GM19351 (cell line): ENCODE data around the gene ATN1.
"Not testable (repeated sequence)": the region's sequence is repeated elsewhere in the genome, so short reads cannot be mapped to it uniquely, and the experiment has no call there.

Experiments used
- ATAC-seq: cut with Tn5 transposase; IDR thresholded peaks from one replicate; pipeline ENCODE4 v1.9.1; 2021; ENCODE audit warnings: mild to moderate bottlenecking, moderate library complexity; ENCODE audit not compliant: unreplicated experiment

ATN1 gene, protein sequence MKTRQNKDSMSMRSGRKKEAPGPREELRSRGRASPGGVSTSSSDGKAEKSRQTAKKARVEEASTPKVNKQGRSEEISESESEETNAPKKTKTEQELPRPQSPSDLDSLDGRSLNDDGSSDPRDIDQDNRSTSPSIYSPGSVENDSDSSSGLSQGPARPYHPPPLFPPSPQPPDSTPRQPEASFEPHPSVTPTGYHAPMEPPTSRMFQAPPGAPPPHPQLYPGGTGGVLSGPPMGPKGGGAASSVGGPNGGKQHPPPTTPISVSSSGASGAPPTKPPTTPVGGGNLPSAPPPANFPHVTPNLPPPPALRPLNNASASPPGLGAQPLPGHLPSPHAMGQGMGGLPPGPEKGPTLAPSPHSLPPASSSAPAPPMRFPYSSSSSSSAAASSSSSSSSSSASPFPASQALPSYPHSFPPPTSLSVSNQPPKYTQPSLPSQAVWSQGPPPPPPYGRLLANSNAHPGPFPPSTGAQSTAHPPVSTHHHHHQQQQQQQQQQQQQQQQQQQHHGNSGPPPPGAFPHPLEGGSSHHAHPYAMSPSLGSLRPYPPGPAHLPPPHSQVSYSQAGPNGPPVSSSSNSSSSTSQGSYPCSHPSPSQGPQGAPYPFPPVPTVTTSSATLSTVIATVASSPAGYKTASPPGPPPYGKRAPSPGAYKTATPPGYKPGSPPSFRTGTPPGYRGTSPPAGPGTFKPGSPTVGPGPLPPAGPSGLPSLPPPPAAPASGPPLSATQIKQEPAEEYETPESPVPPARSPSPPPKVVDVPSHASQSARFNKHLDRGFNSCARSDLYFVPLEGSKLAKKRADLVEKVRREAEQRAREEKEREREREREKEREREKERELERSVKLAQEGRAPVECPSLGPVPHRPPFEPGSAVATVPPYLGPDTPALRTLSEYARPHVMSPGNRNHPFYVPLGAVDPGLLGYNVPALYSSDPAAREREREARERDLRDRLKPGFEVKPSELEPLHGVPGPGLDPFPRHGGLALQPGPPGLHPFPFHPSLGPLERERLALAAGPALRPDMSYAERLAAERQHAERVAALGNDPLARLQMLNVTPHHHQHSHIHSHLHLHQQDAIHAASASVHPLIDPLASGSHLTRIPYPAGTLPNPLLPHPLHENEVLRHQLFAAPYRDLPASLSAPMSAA (N-terminal part only)

DNA sequence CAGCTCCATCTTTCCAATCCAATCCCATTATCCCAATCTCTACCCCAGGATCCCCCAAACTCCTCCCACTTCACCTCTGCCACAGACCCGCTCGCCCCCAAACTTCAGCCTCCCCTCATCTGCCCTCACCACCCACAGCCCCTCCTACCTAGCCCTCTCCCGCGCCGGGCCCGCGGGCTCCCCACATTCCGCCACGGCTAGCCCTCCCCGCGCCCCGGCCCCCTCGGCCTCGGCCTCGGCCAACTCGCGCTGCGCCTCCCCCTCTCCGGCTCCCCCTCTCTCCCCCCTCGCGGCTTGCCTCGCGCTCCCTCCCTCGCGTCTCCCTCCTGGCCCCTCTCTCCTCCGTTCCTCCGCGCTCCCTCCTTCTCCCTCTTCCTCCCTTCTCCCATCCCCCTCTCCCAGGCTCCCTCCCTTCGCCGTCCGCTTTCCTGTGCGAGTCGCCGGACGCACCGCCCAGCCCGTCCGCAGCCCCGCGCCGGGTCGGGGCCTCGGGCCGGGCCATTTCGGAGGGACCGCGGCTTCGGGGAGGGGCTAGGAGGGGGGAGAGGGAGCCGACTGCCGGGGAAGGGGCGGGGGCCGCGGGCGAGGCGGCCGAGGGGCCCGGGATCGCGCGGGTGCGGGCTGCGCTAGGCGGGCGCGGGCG lies at the start of gene ATN1:
TSS of gene ATN1 (plus strand) at position 581 of the 643 bp plus-strand sequence. CDS start 6,043 bp downstream, outside the sequence.
- no peak for ATAC-seq

DNA sequence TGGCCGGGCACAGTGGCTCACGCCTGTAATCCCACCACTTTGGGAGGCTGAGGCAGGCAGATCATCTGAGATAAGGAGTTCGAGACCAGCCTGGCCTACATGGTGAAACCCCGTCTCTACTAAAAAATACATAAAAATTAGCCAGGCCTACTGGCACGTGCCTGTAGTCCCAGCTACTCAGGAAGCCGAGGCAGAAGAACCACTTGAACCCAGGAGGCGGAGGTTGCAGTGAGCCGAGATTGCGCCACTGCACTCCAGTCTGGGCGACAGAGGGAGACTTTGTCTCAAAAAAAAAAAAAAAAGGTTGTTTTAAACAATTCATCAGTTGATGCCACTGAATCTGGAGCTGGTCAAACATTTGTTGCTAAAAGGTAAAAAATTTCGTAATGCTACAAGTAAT lies 47.9 kb upstream of the ATN1 start:
- not testable (repeated sequence) for ATAC-seq

DNA sequence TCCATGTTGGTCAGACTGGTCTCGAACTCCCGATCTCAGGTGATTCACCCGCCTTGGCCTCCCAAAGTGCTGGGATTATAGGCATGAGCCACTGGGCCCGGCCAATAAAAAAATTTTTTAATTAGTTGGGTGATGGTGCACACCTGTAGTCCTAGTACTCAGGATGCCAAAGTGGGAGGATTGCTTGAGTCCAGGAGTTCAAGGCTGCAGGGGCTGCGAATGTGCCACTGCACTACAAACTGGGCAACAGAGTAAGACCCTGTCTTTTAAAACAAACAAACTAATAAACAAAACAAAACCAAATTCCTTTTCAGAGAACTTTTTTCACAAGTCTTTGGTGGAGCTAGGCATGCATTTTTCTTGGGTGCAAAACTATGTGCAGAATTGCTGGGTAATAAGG lies 44.5 kb upstream of the ATN1 start:
- no peak for ATAC-seq

DNA sequence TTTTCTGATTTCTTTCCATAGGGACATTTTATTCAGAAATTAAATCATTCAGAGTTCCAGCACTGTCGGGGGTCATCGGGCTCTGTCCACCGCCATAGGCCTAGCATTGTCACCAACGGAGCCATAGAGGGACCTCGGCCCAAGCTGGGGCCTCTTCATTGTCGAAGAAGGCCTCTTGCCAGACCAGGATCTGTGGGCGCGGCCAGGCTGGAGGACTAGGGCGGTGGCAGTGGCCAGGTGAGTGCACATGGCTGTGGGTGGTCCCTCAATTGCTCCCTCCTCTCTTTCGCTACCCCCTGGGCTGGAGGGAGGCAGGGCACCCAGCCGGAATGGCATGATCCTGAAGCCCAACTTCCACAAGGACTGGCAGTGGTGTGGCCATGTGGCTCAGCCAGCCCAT lies 44.1 kb upstream of the ATN1 start:
- no peak for ATAC-seq

DNA sequence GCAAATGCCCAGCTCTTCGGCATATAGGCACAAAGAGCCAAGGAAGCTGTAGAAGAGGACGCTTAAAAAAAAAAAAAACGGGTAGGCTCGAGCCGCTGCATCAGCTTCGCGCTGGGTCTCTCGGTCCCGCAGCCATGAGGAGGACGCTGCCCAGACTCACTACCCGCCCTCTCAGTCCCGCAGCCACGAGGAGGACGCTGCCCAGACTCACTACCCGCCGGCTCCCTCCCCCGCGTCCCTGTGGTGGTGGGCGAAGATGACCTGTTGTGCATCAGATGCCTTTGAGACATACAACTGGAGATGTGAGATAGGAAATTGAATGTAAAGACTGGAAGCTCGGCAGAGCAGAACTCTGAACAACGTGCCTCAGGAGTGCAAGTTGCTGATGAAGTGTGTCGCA lies 43.2 kb upstream of the ATN1 start:
- no peak for ATAC-seq

DNA sequence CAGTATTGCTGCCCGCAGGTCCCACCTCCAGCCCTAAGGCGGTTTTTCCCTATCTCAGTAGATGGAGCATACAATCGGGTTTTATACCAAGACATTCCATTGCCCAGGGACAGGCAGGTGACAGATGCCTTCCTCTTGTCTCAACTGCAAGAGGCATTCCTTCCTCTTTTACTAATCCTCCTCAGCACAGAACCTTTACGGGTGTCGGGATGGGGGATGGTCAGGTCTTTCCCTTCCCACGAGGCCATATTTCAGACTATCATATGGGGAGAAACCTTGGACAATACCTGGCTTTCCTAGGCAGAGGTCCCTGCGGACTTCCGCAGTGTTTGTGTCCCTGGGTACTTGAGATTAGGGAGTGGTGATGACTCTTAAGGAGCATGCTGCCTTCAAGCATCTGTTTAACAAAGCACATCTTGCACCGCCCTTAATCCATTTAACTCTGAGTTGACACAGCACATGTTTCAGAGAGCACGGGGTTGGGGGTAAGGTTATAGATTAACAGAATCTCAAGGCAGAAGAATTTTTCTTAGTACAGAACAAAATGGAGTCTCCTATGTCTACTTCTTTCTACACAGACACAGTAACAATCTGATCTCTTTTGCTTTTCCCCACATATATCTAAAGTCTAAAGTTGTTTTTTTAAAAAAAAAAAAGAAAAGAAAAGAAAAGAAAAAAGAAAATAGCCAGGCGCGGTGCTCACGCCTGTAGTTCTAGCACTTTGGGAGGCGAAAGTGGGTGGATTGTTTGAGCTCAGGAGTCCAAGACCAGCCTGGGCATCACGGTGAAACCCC lies 41.4 kb upstream of the ATN1 start:
- not testable (repeated sequence) for ATAC-seq

DNA sequence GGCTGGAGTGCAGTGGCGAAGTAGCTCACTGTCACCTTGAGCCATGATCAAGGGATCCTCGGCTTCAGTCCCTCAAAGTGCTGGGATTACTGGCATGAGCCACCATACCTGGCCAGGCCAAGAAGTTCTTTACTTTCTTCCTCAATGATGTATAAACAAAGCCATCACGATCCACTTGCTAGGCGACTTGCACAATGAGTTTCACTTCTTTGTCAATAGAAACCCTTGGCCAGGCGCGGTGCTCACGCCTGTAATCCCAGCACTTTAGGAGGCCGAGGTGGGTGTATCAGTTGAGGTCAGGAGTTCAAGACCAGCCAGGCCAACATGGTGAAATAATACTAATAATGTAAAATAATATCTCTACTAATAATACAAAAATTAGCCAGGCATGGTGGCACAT lies 40.3 kb upstream of the ATN1 start:
- ATAC-seq = no peak

DNA sequence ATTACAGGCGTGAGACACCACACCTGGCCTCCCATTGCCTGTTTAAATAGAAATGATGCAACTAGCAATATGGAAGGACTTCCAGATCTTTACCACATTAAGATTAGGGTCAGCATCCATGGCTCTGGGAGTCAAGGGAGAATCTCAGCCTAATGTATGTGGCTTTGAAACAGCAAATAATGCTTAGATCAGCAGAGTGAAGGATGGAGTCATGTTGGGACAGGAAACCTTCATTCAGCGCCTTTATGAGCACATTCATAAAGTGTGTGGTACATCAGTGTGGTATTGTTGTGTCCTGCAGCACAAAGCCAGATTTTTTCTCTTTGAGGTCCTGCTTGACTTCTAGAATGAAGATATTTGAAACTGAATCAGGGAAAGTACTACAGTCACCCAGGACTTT lies 39.4 kb upstream of the ATN1 start:
- ATAC-seq = no peak

DNA sequence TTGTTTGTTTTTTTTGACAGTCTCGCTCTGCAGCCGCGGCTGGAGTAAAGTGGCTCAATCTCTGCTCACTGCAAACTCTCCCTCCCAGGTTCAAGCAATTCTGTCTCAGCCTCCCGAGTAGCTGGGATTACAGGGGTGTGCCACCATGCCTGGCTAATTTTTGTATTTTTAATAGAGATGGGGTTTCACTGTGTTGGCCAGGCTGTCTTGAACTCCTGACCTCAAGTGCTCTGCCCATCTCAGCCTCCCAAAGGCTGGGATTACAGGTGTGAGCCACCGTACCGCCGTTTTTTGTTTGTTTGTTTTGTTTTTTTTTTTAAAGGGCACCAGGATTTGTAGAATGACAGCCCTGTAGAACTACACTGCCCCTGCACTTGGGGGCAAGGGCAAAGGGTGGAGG lies 39.0 kb upstream of the ATN1 start:
- not testable (repeated sequence) for ATAC-seq

DNA sequence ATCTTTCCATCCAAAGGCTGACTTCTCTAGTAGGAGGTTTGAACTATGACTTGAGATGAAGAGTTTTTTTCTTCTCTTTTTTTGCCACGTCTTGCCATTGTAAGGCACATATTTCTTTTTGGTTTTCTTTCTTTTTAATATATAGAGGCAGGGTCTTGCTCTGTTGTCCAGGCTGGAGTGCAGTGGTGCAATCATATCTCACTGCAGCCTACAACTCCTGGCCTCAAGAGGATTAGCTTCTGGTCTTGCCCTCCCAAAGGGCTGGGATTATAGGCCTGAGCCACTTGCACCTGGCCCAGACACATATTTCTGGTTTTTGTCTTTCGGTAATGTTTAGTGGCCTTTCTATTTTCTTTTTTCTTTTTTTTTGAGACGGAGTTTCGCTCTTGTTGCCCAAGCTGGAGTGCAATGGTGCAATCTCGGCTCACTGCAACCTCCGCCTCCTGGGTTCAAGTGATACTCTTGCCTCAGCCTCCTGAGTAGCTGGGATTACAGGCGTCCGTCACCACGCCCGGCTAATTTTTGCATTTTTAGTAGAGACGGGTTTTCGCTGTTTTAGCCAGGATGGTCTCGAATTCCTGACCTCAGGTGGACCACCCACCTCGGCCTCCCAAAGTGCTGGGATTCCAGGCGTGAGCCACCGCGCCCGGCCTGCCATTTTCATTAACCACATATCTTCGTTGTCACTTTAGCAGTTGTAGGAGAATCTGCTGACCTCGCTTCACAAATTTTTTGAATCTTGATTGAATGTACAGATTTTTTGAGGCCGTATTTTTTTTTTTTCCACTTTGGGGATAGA lies 37.8 kb upstream of the ATN1 start:
- ATAC-seq = not testable (repeated sequence)

DNA sequence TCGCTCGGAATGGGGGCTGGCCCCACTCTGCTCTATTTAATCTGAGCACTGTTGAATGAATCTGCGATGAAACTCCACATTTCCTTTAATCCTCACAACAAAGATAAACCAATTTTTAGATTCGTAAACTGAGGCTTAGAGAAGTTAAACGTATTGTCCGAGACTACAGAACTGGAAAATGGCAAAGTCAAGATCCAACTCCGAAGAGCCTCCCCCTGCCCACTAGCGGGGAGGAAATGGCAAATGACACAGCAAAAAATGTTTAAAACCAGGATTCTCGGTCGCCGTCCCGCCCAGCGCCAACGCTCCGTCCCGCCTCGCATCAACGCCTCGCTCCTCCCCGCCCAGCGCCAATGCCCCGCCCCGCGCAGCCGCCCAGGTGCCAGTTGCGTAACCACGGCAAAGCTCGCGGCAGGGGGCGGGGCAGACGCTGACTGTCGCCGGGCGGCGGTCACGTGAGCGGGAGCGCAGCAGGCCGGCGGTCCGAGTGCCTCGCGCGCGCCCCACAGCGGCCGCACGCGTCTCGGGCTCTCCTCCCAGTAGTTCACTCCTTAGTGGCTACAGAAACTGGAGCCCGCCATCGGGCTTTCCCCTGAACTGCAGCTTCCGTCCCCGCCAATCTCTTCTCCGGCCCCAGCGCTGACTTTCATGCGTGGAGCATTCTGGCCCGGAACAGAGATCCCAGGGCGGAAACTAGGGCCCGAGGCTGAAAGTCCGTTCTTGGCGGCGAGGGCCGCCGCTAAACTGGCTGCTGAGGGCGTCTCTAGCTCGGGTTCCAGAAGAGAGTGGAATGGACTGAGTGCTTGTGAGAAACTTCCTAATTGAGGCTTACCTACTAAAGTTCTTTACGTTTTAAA lies 36.7 kb upstream of the ATN1 start:
- ATAC-seq = peak; percentile 92

DNA sequence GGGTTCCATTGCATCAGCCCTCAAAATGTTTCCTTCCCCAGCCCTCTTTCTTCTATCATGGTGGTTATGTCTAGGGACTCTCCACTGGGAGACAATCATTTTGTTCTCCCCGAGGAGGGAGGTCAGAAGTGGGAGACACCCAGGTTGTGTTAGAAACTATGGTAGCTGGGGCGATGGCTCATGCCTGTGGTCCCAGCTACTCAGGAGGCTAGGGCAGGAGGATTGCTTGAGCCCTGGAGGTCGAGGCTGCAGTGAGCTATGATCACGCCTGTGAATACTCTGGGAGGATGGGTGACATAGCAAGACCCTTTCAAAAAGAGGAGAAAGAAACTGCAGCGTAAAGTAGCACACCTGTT lies 36.1 kb upstream of the ATN1 start:
- peak; percentile 4 for ATAC-seq

DNA sequence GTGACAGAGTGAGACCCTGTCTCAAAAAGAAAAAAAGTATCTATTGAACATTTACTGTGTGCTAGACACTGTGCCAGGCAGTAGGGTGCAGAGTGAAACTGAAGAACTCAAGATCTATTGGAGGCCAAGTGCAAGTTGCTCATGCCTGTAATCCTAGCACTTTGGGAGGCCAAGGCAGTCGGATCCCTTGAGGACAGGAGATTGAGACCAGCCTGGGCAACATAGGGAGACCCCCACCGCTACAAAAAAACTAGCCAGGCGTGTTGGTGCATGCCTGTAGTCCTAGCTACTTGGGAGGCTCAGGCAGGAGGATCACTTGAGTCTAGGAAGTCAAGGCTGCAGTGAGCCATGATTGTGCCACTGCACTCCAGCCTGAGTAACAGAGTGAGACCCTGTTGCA lies 35.1 kb upstream of the ATN1 start:
- not testable (repeated sequence) for ATAC-seq

DNA sequence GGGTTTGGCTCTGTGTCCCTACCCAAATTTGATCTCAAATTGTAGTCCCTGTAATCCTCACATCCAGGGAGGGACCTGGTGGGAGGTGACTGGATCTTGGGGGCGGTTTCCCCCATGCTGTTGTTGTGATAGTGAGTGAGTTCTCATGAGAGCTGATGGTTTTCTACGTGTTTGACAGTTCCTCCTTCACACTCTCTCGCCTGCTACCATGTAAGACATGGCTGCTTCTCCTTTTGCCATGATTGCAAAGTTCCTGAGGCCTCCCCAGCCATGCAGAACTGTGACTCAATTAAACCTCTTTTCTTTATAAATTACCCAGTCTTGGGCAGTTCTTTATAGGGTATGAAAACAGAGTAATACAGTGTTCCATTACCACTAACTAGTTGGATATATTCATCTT lies 33.4 kb upstream of the ATN1 start:
- no peak for ATAC-seq

DNA sequence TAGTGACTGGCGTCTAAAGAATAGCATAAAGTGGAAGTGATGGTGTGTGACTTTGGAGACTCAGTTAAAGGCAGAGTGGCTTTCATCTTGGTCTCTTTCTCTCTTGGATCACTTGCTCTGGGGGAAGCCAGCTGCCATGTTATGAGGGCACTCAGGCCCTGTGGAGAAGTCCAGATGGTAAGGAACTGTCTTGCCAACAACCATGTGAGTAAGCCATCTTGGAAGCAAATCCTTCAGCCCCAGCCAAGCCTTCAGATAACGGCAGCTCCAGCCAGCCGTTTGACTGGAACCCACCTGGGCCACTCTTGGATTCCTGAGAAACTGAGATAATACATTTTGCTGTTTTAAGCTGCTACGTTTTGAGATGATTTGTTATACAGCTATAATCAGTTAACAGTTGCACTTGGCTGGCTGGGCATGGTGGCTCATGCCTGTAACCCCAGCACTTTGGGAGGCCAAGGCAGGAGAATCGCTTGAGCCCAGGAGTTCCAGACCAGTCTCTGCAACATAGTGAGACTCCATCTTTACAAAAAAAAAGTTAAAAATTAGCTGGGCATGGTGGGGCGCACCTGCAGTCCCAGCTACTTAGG lies 30.8 kb upstream of the ATN1 start:
- no peak for ATAC-seq

DNA sequence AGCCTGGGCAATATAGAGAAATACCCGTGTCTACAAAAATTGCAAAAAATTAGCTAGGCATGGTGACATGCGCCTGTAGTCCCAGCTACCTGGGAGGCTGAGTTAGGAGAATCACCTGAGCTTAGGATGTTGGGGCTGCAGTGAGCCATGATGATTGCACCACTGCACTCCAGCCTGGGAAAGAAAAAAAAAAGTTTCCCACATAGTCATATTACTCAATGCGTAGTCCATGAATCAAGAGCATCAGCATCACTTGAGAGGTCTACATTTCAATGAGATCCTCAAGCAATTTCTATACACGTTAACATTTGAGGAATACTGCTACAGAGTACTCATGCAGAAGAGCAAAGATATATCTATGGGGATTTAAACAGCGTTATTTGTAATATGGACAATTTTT lies 28.3 kb upstream of the ATN1 start:
- no peak for ATAC-seq

DNA sequence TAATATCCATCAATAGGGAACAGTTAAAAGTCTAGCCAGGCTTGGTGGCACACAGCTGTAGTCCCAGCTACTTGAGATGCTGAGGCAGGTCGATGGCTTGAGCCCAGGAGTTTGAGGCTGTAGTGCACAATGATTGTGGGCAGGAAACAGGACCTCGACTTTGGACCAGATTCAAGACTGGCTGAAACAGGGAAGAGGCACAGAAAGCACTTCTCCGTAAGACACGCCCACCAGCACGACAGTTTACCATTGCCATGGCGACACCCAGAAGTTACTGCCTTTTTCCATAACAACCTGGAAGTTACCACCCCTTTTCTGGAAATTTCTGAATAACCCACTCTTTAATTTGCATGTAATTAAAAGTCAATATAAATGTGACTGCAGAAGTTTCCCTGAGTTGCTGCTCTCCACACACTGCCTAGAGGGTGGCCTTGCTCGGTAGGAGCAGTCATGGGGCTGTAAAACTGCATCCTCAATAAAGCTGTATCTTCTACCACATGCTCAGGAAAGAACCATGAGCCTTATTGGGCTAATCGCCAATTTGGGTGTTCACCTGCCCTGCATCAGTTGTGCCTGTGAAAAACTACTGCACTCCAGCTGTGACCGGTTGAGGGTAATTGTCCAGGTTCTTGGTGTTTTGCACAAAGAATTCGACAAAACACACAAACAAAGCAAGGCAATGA lies 27.8 kb upstream of the ATN1 start:
- no peak for ATAC-seq

DNA sequence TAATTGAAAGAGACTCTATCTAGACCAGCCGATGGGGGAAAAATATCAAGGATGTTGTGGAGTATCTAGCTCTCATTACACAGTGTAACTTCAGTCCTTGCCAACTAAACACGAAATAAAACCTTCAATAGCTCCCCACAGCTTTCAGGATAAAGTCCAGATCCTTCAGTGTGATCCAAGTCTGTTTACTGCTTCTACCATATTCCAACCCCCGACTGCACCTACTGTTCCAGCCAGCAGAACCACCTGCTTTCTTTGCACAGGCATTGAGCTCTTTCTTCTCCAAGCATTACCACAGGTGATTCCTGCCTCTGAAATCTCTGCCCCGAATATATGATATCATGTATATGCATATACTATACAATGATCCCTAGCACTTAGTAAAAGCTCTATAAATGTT lies 25.3 kb upstream of the ATN1 start:
- ATAC-seq = no peak
